GM18909 (cell line): Measurements from ENCODE around the gene ILKAP.
A peak's percentile ranks its signal among the peaks of the same experiment; 100 is the strongest.
"Not testable (repeated sequence)": the region's sequence is repeated elsewhere in the genome, so short reads cannot be mapped to it uniquely, and the experiment has no call there.

Source experiments
- ATAC-seq: cut with Tn5 transposase; IDR thresholded peaks from one replicate; pipeline ENCODE4 v1.9.1; 2021; ENCODE audit warnings: mild to moderate bottlenecking; ENCODE audit not compliant: unreplicated experiment, poor library complexity

The ILKAP gene

DNA sequence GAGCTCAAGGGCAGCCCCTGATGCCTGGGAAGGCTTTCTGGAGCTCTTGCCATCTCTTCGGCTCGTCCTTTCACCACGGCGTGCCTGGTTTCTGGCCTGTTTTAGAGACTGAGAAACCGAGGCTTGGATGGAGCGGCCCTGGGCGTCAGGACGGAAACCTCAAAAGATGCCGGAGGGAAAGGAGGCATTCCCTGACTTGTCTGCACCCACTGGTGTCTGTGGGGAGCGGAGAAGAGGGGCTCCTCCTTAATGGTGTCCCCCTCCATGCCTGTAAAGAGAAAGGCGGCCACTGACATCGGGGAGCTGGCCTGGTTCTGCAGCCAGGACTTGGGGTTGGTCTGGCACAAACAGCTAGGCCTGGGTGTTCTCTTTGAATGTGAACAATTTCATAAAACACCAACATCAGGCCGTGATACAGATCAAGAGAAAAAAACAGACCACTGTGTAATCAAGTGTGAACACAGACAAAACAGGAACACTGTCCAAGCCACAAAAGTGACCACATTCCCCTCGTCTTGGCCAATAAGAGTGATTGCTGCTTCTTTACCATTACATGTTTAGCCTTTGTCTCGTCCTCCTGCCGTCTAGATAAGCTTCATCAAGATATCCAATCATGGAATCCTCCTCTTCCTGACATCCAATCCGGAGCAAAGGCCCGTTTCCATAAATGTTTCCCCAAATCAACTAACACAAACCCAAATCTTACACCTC lies 633 bp upstream of the ILKAP start:
- peak; percentile 22 for ATAC-seq

DNA sequence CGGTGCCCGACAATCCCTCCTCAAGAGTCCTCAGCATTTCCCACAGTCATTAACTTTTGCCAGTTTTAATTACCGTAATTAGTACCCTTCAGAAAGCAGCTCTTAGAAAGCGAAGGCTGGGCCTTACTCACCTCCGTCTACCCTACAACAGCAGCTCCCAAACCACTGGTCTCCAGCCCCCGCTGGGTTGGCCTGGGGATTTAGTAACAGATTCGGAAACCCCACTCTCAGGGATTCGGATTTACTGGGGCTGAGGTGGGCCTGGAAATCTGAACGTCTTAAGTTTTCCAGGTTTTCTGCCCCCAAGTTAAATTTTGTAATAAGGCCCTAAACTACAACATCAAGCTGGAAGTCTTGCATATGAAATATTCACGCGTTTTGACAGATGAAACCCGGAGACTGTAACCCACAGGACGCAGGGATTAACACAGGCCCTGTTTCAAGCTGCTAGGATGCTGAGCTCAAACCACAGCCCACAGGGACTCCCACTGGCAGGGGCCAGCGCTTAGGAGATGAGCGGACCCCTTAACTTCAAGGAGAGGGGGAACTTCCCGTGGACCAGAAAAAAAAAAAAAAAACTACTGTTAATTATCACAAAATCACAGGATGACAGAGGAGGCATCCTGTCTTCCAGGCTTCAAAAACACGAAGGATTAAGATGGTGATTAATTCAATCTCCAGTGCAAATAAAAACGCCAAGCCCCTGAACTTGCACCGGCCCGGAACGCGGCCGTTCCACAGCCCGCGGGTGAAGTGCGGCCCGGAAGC lies 985 bp downstream of the ILKAP start:
- no peak for ATAC-seq

GRCh38 chr2:238190445-238190844 lies 13.1 kb downstream of the ILKAP start:
- no peak for ATAC-seq

DNA sequence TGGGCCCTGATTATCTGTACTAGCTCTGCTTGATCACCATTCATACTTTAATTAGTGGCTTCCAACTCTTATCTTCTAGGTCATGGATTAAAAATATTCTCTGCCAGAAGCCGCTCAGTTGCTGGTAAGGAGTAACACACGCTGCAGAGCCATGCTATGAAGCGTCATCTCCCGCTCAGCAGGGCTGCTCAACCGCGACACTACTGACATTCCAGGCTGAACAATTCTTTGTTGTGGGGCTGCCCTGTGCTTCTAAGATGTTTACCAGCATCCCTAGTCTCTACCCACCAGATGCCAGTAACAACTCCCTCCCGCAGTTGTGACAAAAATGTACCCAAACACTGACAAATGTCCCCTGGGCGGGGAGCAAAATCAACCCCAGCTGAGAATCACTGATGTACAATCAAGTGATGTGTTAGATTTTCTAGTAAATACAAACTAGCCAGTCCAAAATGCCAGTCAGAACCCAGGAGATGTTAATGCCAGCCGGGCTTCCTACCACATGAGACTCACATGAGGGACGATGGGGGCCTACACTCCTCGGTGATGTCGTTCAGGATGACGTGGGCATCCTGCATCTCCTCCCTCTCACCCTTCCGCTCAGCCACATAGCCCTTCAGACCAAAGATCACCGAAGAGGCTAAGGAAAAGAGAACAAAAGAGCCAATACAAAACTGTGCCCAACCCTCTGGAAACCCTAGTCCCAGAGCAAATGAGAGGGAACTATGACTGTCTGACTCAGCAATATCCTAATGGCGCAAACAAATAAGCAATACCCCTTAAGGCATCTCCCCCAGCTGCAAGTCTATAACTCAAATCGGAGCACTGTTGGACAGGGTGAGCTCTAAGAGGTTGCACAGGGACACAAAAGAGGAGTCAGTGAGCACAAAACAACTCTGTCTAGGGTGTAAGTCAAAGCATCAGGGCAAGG lies 15.6 kb downstream of the ILKAP start:
- no peak for ATAC-seq

DNA sequence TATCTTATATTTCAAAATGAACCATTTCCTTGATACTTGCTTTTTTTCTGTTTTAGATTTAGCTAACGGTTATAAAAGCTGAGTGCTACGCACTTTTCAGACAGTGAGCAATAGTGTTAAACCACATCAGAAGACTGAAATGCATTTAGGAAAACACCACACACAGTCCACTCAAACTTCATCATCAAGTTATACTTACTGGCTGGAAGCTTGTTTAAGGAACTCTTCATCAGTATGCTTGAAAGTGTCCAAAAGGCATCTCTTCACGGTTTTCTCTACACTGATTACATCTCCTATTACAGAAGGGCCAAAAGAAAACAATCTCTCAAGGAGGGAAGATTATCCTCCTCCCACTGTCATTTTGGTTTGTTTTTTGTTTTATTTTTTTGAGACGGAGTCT lies 19.7 kb downstream of the ILKAP start:
- no peak for ATAC-seq

DNA sequence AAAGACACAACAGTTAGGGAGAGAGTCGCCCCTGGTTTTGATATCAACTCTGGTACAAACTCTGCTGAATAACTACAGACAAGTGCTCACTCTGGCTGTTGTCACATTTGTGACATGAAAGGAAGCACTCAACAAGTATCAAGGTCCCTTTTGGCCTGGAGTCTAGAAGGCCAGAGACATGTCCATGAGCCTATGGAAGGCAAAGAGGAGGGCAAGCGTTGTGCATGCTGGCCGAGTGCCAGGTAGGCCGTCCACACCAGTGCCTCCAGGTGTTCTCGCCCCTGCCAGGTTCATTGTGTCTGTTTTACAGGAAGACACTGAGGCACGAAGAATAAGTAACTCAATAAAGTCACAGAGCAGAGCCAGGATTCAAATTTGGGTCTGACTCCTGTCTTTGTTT lies 21.1 kb downstream of the ILKAP start:
- ATAC-seq = no peak

DNA sequence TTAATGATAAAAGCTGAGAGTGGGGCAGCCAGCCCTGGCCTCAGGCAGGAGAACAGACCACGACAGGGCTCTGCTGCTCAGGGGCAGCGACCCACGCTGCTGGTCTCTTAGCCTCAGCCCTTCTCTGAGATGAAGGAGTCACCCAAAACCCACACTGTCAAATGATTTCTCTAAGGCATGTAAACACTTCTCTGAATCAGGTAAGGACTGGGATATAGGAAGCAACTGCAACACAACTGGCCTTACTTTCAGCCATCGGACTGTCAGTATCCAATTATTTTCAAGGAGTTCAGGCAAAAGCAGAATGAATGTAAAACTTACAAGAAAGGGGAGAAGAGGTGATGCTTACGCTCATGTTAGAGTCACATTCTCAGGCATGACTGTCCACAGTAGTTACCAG lies 22.9 kb downstream of the ILKAP start:
- no peak for ATAC-seq

DNA sequence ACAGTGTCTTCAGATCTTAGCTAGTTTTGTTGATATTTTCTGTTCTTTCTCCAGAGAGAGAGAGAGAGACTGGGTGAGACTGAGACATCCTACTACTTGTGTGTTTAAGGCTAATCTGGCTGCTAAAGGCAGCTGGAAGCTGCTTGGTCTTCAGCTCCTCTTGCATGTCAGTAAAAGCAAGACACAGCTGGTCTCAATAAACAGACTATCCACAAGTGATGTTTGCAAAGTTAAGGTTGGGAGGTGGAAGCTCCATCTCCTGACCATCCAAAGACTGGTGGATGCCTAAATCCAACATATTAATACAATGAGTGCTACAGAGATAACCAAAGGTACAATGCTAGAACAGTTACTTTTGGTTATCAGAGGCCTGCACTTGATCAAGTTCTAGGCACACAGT lies 26.9 kb downstream of the ILKAP start:
- no peak for ATAC-seq

DNA sequence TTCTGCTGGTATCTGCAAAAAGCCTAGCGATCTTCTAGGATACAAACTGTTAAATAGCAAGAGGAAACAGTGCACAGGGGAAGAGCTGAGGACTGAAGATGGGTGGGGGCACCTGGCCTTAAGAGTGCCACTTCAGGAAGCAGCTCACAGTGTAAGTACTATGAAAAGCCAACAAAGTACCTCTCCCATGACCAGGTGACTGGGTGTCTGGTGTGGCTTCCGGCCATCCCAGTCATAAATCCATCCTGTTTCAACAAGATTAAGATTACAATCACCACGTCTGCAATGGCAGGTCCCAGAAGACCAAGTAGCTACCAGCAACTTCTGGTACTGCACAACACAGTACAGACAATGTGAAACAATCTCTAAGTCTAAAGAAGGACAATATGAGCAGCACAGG lies 28.8 kb downstream of the ILKAP start:
- no peak for ATAC-seq

DNA sequence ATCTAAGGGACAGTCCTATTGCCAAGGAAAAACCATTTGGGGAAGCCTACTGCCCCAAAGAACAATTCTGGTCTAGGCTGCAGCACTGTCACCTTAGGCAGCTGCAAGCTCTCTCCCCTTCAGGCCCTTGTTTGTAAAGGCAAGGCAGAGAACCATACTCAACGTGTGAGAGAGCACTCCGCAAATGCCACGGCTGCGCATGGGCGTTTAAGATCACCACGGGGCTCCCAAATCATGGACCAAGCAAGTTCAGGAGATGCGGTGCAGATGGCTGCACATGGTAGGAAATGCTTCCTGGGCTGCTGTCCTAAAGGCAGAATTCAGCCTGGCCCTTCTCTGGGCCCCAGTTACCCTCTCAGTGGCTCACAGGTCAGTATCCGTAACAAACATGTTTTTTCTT lies 29.2 kb downstream of the ILKAP start:
- ATAC-seq = no peak

DNA sequence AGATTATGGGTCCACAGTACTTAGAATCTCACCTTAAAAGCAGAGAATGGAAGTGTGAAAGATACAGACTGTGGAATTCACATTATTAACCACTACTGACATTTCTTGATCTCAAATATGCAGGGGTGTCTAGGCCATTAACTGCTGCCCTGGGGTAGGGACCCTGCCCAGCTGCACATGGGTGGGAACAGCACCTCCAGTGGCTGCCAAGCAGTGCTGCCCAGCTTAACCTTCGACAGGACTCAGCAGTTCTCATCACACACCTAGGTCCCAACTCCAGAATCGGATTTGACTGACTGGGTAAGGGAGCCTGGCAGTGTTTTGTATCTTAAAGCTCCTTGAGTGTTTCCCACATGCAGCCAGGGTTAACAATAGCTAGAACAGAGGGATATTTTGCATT lies 29.8 kb downstream of the ILKAP start:
- no peak for ATAC-seq

DNA sequence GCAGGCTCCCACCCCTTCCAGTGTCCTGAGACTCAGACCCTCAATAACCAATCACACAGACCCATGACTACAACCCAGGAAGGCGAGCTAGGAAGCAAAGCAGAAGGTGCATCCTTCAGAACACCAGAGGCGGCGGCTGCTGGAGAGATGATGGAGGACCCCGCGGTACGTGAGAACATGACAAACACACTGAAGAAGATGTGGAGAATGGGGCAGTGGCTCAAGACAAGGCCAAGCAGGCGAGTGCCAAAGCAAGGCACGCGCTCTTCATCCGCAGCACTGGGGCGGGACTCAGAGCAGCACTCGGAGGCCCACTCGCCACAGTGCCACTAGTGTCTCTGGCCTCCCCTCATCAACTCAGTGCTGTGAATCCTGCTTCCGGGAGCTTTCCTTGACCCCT lies 31.1 kb downstream of the ILKAP start:
- ATAC-seq = no peak

- ATAC-seq = no peak
Observed at GRCh38 chr2:238171575-238172187, 31.8 kb downstream of the ILKAP start.

- ATAC-seq = not testable (repeated sequence)
Observed at GRCh38 chr2:238171072-238171431, 32.4 kb downstream of the ILKAP start.

- no peak for ATAC-seq
Observed at GRCh38 chr2:238170386-238171071, 33.0 kb downstream of the ILKAP start.

DNA sequence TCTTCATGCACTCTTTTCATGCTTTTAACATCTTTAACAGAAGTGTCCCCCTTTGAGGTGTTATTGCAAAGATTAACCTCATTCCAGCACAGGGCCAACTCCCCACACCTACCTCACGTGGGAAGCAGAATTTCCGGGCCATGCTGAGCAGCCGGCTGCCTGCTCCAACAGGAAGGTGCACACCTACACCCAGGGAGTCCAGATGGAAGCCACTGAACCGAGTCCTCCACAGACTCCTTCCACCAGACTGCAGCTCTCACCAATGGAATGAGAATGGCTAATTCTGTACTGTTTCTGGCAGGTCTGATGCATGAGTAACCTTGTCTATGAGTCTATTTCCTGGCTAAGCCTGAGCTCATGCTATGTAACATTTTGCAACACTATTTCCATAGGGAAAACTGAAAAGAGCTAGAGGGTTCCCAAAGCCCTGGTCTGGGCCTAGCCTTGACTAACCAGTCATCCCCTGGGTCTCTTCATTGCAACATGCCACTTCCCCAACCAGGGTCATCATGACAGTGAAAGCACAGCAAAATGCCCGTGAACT lies 33.7 kb downstream of the ILKAP start:
- ATAC-seq = no peak

- ATAC-seq = no peak
Observed at GRCh38 chr2:238169048-238169707, 34.3 kb downstream of the ILKAP start.

GRCh38 chr2:238168196-238169047 lies 35.1 kb downstream of the ILKAP start:
- ATAC-seq = no peak
